H1 (cell line): ENCODE data around the gene ZNF18. TPM values are rescaled to one million over a fixed set of nuclear protein-coding genes. Genes with fewer than 3 reads are reported as not detected.

Source experiments
- CTCF ChIA-PET: fragments of 300-600 bp; sonication (Branson Sonifier 250); formaldehyde crosslinking; loops from one replicate; lab custom pipeline; 2021; ENCODE audit not compliant: partially characterized antibody; lab: Charles Lee
- POLR2A ChIA-PET: fragments of 300-600 bp; sonication (Branson Sonifier 250); formaldehyde crosslinking; loops from one replicate; lab custom pipeline; 2021; ENCODE audit warnings: inconsistent platforms; ENCODE audit not compliant: partially characterized antibody; lab: Charles Lee
- DNase-seq, 2 experiments: peaks; one replicate each; pipeline versions ENCODE4 v3.0.0 to v3.0.0-alpha.2; 2010 to 2022; ENCODE audit warnings: low spot score in 2 of 2, low read depth in 1 of 2, mixed read lengths in 1 of 2
- FAIRE-seq: peaks from 2 replicates; lab custom pipeline; 2011; peaks lifted over from hg19 to GRCh38; lab: Jason Lieb, UNC
- H2AFZ ChIP-seq: 2 replicates; pipeline ENCODE4 v1.8.1; 2012; ENCODE audit warnings: low read length, inconsistent platforms
- H2AK5ac ChIP-seq: 2 replicates; pipeline ENCODE4 v1.6.1; 2013; ENCODE audit warnings: low read depth, low read length
- H2BK120ac ChIP-seq: replicated peaks from 2 replicates; pipeline ENCODE3; 2013; ENCODE audit warnings: low read depth, low read length, inconsistent platforms
- H2BK12ac ChIP-seq: 2 replicates; pipeline ENCODE4 v1.6.1; 2013; ENCODE audit warnings: low read depth, low read length
- H2BK15ac ChIP-seq: 2 replicates; pipeline ENCODE4 v1.6.1; 2013; ENCODE audit warnings: low read length
- H2BK20ac ChIP-seq: 2 replicates; pipeline ENCODE4 v1.6.1; 2013; ENCODE audit warnings: low read length
- H2BK5ac ChIP-seq: 2 replicates; pipeline ENCODE4 v1.6.1; 2013; ENCODE audit warnings: low read depth, low read length
- H3K14ac ChIP-seq: 2 replicates; pipeline ENCODE4 v1.6.1; 2013; ENCODE audit warnings: inconsistent platforms; ENCODE audit not compliant: insufficient read length
- H3K18ac ChIP-seq: 2 replicates; pipeline ENCODE4 v1.6.1; 2013; ENCODE audit warnings: low read length; ENCODE audit errors: extremely low read depth
- H3K23ac ChIP-seq: 2 replicates; pipeline ENCODE4 v1.6.1; 2013; ENCODE audit warnings: inconsistent platforms; ENCODE audit not compliant: insufficient read length
- H3K23me2 ChIP-seq: 2 replicates; pipeline ENCODE4 v1.6.1; 2013; ENCODE audit warnings: low read depth, low read length
- H3K27ac ChIP-seq: 2 replicates; pipeline ENCODE4 v1.6.1; 2011; ENCODE audit warnings: low read depth, low read length, inconsistent platforms
- H3K27me3 ChIP-seq, 4 experiments: replicated peaks in 1 of 4; 1 replicate in 1 of 4; 2 replicates in 3 of 4; pipeline versions ENCODE4 v1.6.1 to v1.8.1; 2011 to 2013; ENCODE audit warnings: low read length in 3 of 4, mild to moderate bottlenecking in 3 of 4, inconsistent platforms in 2 of 4, mixed read lengths in 2 of 4, moderate library complexity in 1 of 4; ENCODE audit not compliant: control insufficient read depth in 3 of 4, insufficient read depth in 3 of 4; ENCODE audit errors: extremely low read depth in 1 of 4
- H3K36me3 ChIP-seq, 4 experiments: 2 replicates each; pipeline versions ENCODE4 v1.6.1 to v1.8.1; 2011 to 2013; ENCODE audit warnings: mild to moderate bottlenecking in 4 of 4, low read length in 3 of 4, moderate library complexity in 2 of 4, control low read depth in 1 of 4, inconsistent platforms in 1 of 4; ENCODE audit not compliant: insufficient read depth in 4 of 4, control insufficient read depth in 2 of 4
- H3K4ac ChIP-seq: replicated peaks from 2 replicates; pipeline ENCODE3; 2013; ENCODE audit warnings: low read length, low read depth, mixed read lengths, inconsistent platforms; ENCODE audit not compliant: insufficient read length
- H3K4me1 ChIP-seq, 4 experiments: replicated peaks in 1 of 4; 1 replicate in 1 of 4; 2 replicates in 3 of 4; pipeline versions ENCODE4 v1.6.1 to v1.8.1; 2011 to 2013; ENCODE audit warnings: low read length in 3 of 4, inconsistent platforms in 2 of 4, mixed read lengths in 1 of 4; ENCODE audit not compliant: insufficient read depth in 4 of 4, control insufficient read depth in 3 of 4
- H3K4me2 ChIP-seq, 2 experiments: 2 replicates each; pipeline versions ENCODE4 v1.6.1 to v1.8.1; 2011 to 2013; ENCODE audit warnings: low read depth in 2 of 2, low read length in 2 of 2, control low read depth in 1 of 2, inconsistent platforms in 1 of 2, mild to moderate bottlenecking in 1 of 2; ENCODE audit not compliant: insufficient read depth in 1 of 2
- H3K4me3 ChIP-seq, 4 experiments: fragments of 200-600, 300-600 bp in 1 of 4; sonication (generic), shearing (Covaris generic), sonication (Bioruptor Twin) in 1 of 4; 2 replicates each; pipeline versions ENCODE4 v1.5.1 to v1.8.1; 2011 to 2016; ENCODE audit warnings: low read length in 4 of 4, low read depth in 3 of 4, control low read depth in 2 of 4, inconsistent platforms in 2 of 4, mild to moderate bottlenecking in 2 of 4, mixed read lengths in 1 of 4, moderate library complexity in 1 of 4; ENCODE audit not compliant: insufficient read depth in 2 of 4; ENCODE audit errors: extremely low read depth in 1 of 4
- H3K56ac ChIP-seq: replicated peaks from 2 replicates; pipeline ENCODE3; 2013; ENCODE audit warnings: low read depth, mild to moderate bottlenecking, mixed read lengths, low read length, inconsistent platforms; ENCODE audit not compliant: insufficient read length
- H3K79me1 ChIP-seq: 2 replicates; pipeline ENCODE4 v1.6.1; 2013; ENCODE audit warnings: low read depth, low read length, control low read depth
- H3K79me2 ChIP-seq, 2 experiments: 2 replicates each; pipeline versions ENCODE4 v1.6.1 to v1.8.1; 2012 to 2013; ENCODE audit warnings: low read length in 2 of 2, mild to moderate bottlenecking in 2 of 2, inconsistent platforms in 1 of 2; ENCODE audit not compliant: insufficient read depth in 2 of 2, control insufficient read depth in 1 of 2
- H3K9ac ChIP-seq, 4 experiments: replicated peaks in 1 of 4; 1 replicate in 1 of 4; 2 replicates in 3 of 4; pipeline versions ENCODE4 v1.6.1 to v1.8.1; 2011 to 2013; ENCODE audit warnings: low read depth in 3 of 4, low read length in 3 of 4, control low read depth in 2 of 4, mild to moderate bottlenecking in 2 of 4, moderate library complexity in 2 of 4, inconsistent platforms in 1 of 4; ENCODE audit errors: extremely low read depth in 1 of 4
- H3K9me3 ChIP-seq, 2 experiments: 2 replicates each; pipeline versions ENCODE4 v1.6.1 to v1.8.1; 2012 to 2013; ENCODE audit warnings: mild to moderate bottlenecking in 2 of 2, moderate library complexity in 2 of 2, control low read depth in 1 of 2, inconsistent platforms in 1 of 2, low read depth in 1 of 2, low read length in 1 of 2, mixed read lengths in 1 of 2; ENCODE audit not compliant: insufficient read depth in 2 of 2
- H4K20me1 ChIP-seq, 2 experiments: replicated peaks in 1 of 2; 2 replicates each; pipeline versions ENCODE3 to v1.8.1; 2011 to 2013; ENCODE audit warnings: inconsistent platforms in 2 of 2, low read length in 2 of 2, mild to moderate bottlenecking in 1 of 2; ENCODE audit not compliant: insufficient read depth in 2 of 2, control insufficient read depth in 1 of 2
- H4K5ac ChIP-seq: 2 replicates; pipeline ENCODE4 v1.6.1; 2013; ENCODE audit warnings: low read length, low read depth, mixed read lengths, inconsistent platforms; ENCODE audit not compliant: insufficient read length
- H4K8ac ChIP-seq: 2 replicates; pipeline ENCODE4 v1.8.0; 2013; ENCODE audit warnings: mild to moderate bottlenecking, moderate library complexity, low read length, inconsistent platforms; ENCODE audit not compliant: insufficient read depth; ENCODE audit errors: extremely low read depth
- H4K91ac ChIP-seq: replicated peaks from 2 replicates; pipeline ENCODE3; 2013; ENCODE audit warnings: low read length, mixed read lengths, inconsistent platforms; ENCODE audit not compliant: insufficient read length
- BRCA1 ChIP-seq: IDR thresholded peaks from 2 replicates; pipeline ENCODE4 v1.6.1; 2012; ENCODE audit warnings: low read depth, low read length, improper control_type of control experiment
- CHD1 ChIP-seq: IDR thresholded peaks from 2 replicates; pipeline ENCODE4 v1.6.1; 2012; ENCODE audit warnings: low read depth, low read length, improper control_type of control experiment
- CTBP2 ChIP-seq: IDR thresholded peaks from 2 replicates; pipeline ENCODE4 v1.7.0; 2011; ENCODE audit warnings: borderline replicate concordance, mild to moderate bottlenecking, moderate library complexity, mixed read lengths, low read length; ENCODE audit not compliant: insufficient read depth, insufficient read length
- JUN ChIP-seq: IDR thresholded peaks from 2 replicates; pipeline ENCODE4 v1.6.1; 2011; ENCODE audit warnings: low read depth, mild to moderate bottlenecking, improper control_type of control experiment, low read length
- KDM1A ChIP-seq: fragments of 200-600, 300-600 bp; sonication (generic); IDR thresholded peaks from 2 replicates; pipeline ENCODE4 v1.7.1; 2016; ENCODE audit warnings: mild to moderate bottlenecking, low read length, borderline replicate concordance
- MAFK ChIP-seq: IDR thresholded peaks from 2 replicates; pipeline ENCODE4 v1.6.1; 2012; ENCODE audit warnings: low read depth, mild to moderate bottlenecking, improper control_type of control experiment, low read length
- NANOG ChIP-seq: IDR thresholded peaks from 2 replicates; pipeline ENCODE4 v1.6.1; 2011; ENCODE audit warnings: low read length, low read depth, mild to moderate bottlenecking, inconsistent platforms; ENCODE audit not compliant: insufficient read depth, poor library complexity, severe bottlenecking
- POLR2A ChIP-seq, 2 experiments: IDR thresholded peaks; 1 replicate in 1 of 2; 2 replicates in 1 of 2; pipeline ENCODE4 v1.6.1; 2011; ENCODE audit warnings: low read depth in 2 of 2, low read length in 2 of 2, mild to moderate bottlenecking in 2 of 2; ENCODE audit errors: control extremely low read depth in 1 of 2
- RAD21 ChIP-seq, 2 experiments: IDR thresholded peaks in 1 of 2; conservative IDR thresholded peaks in 1 of 2; 2 replicates each; pipeline ENCODE4 v1.6.1; 2011; ENCODE audit warnings: low read depth in 2 of 2, low read length in 2 of 2, improper control_type of control experiment in 1 of 2, inconsistent platforms in 1 of 2, mild to moderate bottlenecking in 1 of 2, moderate library complexity in 1 of 2
- SP1 ChIP-seq: IDR thresholded peaks from 2 replicates; pipeline ENCODE4 v1.6.1; 2011; ENCODE audit warnings: low read depth, low read length
- TAF7 ChIP-seq: optimal IDR thresholded peaks from 2 replicates; pipeline ENCODE3; 2011; ENCODE audit warnings: low read depth, mild to moderate bottlenecking, inconsistent platforms, low read length, moderate library complexity, borderline replicate concordance
- TEAD4 ChIP-seq: IDR thresholded peaks from 2 replicates; pipeline ENCODE4 v1.6.1; 2012; ENCODE audit warnings: low read depth, low read length, inconsistent platforms, mixed read lengths
- YY1 ChIP-seq: IDR thresholded peaks from 2 replicates; pipeline ENCODE4 v1.6.1; 2011; ENCODE audit warnings: low read depth, mild to moderate bottlenecking, low read length
- WGBS, 2 experiments: shearing (Covaris generic) in 1 of 2; methylation state at CpG; one replicate each; pipeline versions ENCODE4 v1.1.6 to v1.1.7; 2013 to 2015; ENCODE audit warnings: low lambda C conversion rate in 2 of 2, mixed read lengths in 2 of 2, inconsistent platforms in 1 of 2, low coverage in 1 of 2, missing lambda C conversion rate in 1 of 2; ENCODE audit not compliant: insufficient replicate concordance in 2 of 2, insufficient coverage in 1 of 2, insufficient read length in 1 of 2; ENCODE audit errors: extremely low coverage in 1 of 2, missing lambda C conversion rate in 1 of 2; 5-methylcytosine and 5-hydroxymethylcytosine counted together
- polyA plus RNA-seq, 7 experiments: library from polyadenylated mRNA; depleted of rRNA in 3 of 7; stranded (reverse) in 5 of 7; unstranded in 2 of 7; fragments of >200 nt in 5 of 7; fragments of 200-250 nt in 2 of 7; gene quantifications; 1 replicate in 5 of 7; 2 replicates in 1 of 7; 4 replicates in 1 of 7; pipeline versions ENCODE4 v1.2.1 to v1.2.3, GENCODE V29; 2011 to 2013; ENCODE audit warnings: missing spikeins in 2 of 7, mixed read lengths in 2 of 7
- total RNA-seq: library from RNA; stranded (reverse); fragmentation: NEBNext Ultra II Directional; extraction: Animal tissue kit (Norgen Biotek cat#: 25700); gene quantifications from 2 replicates; pipeline ENCODE4 v1.2.1, GENCODE V29; 2021
- TF ChIP-seq, protein P1 (sequence below): IDR thresholded peaks from 2 replicates; pipeline ENCODE4 v1.6.1; 2011; ENCODE audit warnings: low read length, improper control_type of control experiment

ZNF18 gene
- total and polyA plus RNA-seq, 2 of the 8 experiments (the other 6 are each of a cell fraction or from before 2014, with no cell fraction given) = 3.0 to 9.9 TPM

DNA sequence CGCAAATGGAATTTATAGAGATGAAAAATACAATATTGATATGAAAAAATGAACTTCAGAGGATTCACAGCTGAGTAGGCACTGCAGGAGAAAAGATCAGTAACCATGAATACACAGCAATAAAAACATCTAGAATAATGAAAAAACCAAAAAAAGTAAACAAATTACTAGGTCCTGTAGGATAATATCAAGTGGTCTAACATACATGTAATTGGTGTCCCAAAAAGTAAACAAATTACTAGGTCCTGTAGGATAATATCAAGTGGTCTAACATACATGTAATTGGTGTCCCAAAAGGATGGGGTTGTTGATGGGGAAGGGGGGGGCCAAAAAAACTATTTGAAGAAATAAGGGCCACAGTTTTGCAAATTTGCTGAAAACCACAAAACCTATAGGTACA, 43.4 kb downstream of the ZNF18 start:
- Histone ChIP-seq H3K18ac (no peak overlapping the region), H3K9me3 (peaks cover 12 to 15% of the 10 kb centered on the region in 2 experiments), H2BK120ac (no peak overlapping the region), H3K79me1 (no peaks in the 10 kb centered on the region), H3K4me1 (no peaks in the 10 kb centered on the region), H4K91ac (no peak overlapping the region), H4K20me1 (no peaks in the 10 kb centered on the region), H3K27me3 (no peaks in the 10 kb centered on the region), H3K36me3 (no peaks in the 10 kb centered on the region; a peak in 1 of 8 replicates), H3K14ac (no peak overlapping the region), H4K8ac (no peak overlapping the region), H4K5ac (no peak overlapping the region), H3K23me2 (no peaks in the 10 kb centered on the region), H2AK5ac (no peak overlapping the region), H2BK15ac (no peak overlapping the region), H3K4ac (no peak overlapping the region), H3K4me3 (no peak overlapping the region), H3K9ac (no peak overlapping the region), H2BK20ac (no peak overlapping the region), H3K23ac (no peak overlapping the region), H3K79me2 (no peaks in the 10 kb centered on the region), H3K56ac (no peak overlapping the region), H2BK12ac (no peak overlapping the region), H3K27ac (no peak overlapping the region), H2BK5ac (no peak overlapping the region), H2AFZ (no peak overlapping the region), H3K4me2 (no peak overlapping the region)
- WGBS, 2 experiments = 84% methylated on average over 1 of the region's 1 CpG; no CpG with 5 or more reads in 1 of the 2 experiments
- no peak for FAIRE-seq
- POLR2A ChIA-PET = no interaction called here
- CTCF ChIA-PET = interaction anchor here (1.3 to 1.6 kb wide), 2 partner anchors 12 to 32 kb away, joined by 5 read pairs; no protein-coding TSS in a partner anchor
- no peak for DNase-seq
- TF ChIP-seq BRCA1 (no peak), TAF7 (no peak), YY1 (no peak), SP1 (no peak), NANOG (no peak), RAD21 (IDR thresholded peaks at IDR 0.05 in 1 of 2, conservative IDR thresholded peaks at IDR 0.05 in 1 of 2; ENCODE audit: low read depth in 2 of 2, low read length in 2 of 2) (no peak), KDM1A (no peak), CHD1 (no peak), TEAD4 (no peak), POLR2A (IDR thresholded peaks at IDR 0.05; ENCODE audit: control extremely low read depth in 1 of 2, low read depth in 2 of 2, low read length in 2 of 2) (no peak), CTBP2 (no peak), MAFK (no peak), JUN (no peak)
- TF ChIP-seq, protein P1, sequence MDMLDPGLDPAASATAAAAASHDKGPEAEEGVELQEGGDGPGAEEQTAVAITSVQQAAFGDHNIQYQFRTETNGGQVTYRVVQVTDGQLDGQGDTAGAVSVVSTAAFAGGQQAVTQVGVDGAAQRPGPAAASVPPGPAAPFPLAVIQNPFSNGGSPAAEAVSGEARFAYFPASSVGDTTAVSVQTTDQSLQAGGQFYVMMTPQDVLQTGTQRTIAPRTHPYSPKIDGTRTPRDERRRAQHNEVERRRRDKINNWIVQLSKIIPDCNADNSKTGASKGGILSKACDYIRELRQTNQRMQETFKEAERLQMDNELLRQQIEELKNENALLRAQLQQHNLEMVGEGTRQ = no peak
